Esophagus mucosa (tissue), 1 donor: Measurements from ENCODE around the gene DNAJC27. TPM values are rescaled to one million over a fixed set of nuclear protein-coding genes. Genes with fewer than 3 reads are reported as not detected.
"Not testable (repeated sequence)": the region's sequence is repeated elsewhere in the genome, so short reads cannot be mapped to it uniquely, and the experiment has no call there.

Experiments used
- ATAC-seq: fragments of 200-7000 bp; cut with Tn5 transposase; one replicate; pipeline ENCODE4 v1.9.1; 2020
- total RNA-seq: library from RNA; stranded (reverse); gene quantifications from one replicate; pipeline ENCODE4 v1.2.4, GENCODE V29; 2023
- donor health status: DM: yes; HTN: yes; CAD: no.

DNAJC27 gene
- 2.2 TPM for total RNA-seq

DNA sequence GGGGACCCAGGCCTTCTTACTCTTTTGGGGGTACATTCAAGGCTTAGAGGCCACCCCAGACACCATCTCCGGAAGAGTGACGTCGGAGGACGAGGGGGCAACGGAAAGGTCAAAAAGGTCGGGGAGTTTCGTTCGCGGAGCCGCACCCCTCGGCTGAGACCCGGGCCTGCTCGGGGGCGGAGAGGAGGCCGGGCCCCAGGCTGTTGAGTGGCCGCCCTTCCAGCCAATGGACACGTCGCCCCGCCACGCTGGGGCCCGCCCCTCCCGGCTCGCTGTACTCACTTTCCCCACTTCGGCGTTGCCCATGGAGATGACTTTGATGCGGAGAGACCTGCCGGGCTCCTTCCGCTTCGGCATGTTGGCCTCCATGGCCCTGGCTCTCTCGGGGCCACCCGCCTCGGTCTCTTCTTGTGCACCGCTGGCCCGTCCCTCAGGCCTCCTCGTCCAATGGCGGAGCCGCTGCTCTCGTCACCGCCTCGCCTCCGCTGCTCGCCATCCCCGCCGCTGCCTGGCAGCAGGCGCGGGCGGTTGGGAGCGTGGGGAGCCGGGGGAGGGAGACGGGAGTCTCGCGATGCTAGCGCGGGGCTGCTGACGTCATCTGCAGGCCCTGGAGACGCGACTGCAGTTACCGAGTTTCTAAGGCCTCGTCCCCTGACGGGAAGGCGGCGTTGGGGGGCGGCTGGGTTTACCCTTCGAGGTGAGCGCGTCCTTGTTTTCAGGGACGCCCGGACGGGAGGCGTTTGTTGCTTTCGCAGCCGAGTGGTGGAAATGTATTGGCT is at the start of gene DNAJC27:
TSS of gene DNAJC27 (minus strand) at position 420 of the 779 bp plus-strand sequence. CDS start at position 369, 51 bp downstream.
- ATAC-seq: peak; percentile 98

DNA sequence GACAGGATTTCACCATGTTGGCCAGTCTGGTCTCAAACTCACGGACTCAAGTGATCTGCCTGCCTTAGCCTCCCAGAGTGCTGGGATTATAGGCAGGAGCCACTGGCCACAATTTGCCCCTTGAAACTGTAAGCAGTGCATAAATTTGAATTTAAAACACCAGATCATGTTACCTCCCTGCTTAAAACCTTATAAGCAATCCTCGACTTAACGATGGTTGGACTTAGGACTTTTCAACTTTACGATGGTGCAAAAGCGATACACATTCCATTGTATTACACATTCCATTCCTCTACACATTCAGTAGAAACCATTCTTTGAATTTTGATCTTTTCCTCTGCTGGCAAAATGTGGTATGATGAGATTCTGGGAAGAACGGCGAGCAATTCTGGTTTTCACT is 46.9 kb upstream of the DNAJC27 start:
- no peak for ATAC-seq

DNA sequence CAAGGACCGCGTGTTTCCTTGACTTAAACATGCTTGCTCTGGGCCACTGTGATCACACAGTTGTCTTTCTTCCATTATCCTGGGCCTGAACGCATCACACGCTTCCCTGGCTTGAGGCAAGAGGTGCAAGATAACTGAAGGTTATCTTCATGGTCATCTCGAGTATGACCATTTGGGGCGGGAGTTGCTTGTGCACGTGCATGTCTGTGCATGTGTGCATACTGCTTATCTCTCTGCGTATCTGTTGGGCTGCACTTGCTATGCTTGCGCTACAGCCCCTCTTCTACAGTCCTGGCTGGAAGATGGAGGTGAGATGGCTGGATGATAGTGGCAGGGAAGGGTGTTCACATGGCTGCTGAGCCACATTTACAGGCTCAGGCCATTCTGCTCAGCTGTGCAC is 42.9 kb upstream of the DNAJC27 start:
- ATAC-seq: no peak

DNA sequence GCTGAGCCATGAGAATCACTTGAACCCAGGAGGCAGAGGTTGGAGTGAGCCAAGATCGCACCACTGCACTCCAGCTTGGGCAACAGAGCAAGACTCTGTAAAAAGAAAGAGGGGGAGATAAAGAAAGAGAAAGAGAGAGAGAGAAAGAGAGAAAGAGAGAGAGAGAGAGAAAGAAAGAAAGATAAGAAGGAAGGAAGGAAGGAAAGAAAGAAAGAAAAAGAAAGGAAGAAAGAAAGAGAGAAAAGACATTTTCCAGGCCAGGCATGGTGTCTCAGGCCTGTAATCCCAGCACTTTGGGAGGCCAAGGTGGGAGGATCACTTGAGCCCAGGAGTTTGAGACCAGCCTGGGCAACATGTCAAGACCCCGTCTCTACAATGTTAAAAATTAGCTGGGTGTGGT is 39.6 kb upstream of the DNAJC27 start:
- ATAC-seq: not testable (repeated sequence)

DNA sequence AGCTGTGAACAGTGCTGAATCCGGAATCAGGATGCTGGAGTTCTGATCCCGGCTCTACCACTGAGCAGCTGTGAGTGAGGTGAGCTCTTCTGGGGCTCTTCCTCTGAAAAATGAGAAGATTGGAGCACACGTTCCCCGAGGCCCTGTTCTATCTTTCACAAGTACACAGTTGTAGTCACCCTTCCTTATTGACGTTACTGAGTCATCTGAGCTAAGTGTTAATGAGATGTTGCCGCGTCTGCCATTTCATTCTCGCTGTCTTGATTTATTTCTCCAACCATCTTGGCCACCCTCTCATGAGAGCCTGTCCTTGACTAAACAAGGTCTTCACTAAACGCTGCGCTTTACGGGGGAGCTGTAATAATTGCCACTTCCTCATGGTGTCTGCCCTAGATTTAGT is 38.2 kb upstream of the DNAJC27 start:
- ATAC-seq: peak; percentile 47

DNA sequence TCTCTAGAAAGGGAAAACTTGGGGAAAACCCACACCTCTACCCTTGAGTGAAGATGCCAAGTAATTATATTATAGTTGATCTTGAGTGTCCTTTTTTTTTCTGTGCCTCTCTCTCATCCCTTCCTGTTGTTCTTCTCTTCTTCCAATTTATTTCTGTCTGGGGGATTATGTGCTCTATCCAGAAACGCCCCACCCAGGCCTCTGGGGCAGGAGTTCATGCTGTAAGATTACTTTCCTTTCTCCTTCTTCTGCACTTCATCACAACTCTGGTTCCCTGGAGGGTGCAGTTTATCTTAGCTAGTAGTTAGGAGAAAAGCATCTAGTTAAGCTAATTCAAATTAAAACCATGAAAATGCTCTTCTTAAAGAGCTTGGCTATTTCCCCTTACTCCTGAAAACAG is 30.3 kb upstream of the DNAJC27 start:
- no peak for ATAC-seq

DNA sequence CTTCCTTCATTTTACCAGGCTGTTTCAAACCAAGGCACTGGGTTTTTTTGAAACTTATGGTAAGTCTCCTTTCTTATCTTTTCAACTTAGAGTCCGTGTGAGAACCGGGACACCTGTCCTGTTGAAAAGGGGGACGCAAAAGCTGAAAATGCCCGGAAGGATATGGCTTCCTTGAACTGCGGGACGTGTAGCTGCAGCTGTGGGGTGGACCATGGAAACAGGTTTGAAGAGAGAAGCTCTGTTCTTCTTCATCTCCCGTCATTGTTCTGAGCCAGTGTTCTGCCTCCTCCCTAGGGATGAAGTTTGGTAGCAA is 29.5 kb upstream of the DNAJC27 start:
- no peak for ATAC-seq

DNA sequence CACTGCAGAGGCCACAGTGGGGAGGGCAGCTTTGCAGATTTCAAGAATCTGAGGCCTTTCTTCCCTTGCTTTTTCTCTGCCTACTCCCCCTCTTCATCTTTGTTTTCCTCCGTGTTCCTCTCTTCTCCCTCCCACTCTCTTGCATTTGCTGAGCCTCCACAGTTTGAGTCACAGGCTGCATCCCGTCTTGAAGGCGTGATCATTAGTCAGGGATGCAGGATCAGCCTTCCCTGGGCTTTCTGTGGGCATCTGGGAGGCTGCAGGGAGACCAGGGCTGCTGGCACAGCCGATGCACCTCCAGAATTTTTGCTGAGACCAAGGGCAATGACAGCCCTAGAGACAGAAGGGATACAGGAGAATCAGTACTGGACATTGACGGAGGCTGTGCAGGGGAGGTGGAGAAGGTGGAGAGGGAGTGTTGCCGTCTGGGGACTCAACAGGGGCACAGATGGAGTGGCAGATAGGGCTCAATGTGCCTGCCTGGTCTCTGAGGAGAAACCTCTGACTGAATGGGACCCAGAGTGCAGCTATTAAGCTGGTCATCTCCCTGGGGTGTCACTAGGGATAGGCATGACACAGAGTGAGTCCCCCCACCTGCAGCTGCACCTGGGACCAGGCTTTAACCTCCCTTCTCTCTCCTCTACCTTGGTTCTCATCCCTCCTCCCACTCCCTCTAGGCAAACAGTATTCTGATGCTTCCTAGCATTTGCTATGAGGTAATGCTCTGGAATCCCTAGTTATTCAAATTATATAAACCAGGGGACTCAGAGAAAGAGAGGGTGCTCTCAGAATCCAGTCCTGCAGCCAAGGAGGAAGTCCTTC is 29.0 kb upstream of the DNAJC27 start:
- no peak for ATAC-seq

DNA sequence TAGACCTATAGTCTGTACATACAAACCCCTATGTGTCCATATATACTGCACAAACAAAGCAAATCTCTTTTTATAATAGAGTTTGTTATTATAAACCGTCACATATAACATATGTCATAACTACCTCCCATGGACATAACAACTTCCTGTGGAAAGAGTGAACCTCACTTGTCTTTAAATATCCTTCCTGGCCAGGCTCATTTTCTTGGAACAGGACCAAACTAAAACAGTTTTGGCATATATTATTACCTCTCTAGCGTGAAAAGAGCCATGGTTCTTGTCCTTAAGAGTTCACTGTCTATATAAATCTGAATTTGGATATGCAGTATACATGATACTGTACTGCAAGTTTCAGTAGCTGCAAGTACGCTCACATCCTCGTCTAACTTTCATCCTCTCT is 28.3 kb upstream of the DNAJC27 start:
- no peak for ATAC-seq

DNA sequence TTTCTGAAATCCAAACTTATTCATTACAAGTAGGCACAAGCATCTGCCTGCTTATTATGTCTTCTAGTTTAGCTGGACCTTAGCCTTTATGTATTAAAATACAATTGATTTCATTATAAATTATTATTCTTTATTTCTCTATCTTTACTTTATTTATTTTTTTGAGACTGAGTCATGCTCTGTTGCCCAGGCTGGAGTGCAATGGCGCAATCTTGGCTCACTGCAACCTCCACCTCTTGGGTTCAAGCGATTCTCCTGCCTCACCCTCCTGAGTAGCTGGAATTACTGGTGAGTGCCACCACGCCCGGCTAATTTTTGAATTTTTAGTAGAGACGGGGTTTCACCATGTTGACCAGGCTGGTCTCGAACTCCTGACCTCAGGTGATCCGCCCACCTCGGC is 27.3 kb upstream of the DNAJC27 start:
- ATAC-seq: not testable (repeated sequence)

DNA sequence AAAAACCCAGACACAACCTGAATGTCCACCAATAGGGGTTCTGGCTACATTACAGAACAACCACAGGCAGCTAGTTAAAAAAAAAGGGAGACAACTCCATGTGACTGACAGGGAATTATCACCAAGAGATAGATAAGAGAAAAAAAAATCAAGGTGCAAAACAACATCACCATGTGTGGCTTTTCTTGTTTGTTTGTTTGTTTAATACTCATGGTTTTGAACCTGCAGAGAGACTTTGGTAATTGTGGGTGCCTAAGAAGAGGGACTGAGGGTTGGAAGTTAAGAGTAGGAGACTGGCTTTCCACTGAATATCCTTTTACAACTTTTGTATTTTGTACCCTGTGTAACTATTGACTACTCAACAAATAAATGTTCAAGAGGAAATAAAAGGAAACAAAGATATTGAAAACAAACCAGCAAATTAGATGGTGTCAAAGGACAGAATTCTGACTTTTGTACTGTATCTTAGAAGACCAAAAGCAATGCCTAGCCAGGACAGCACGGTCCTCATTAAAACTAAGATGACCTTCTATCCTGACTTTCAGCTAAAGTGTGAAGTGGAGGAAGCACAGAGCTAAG is 22.5 kb upstream of the DNAJC27 start:
- no peak for ATAC-seq

DNA sequence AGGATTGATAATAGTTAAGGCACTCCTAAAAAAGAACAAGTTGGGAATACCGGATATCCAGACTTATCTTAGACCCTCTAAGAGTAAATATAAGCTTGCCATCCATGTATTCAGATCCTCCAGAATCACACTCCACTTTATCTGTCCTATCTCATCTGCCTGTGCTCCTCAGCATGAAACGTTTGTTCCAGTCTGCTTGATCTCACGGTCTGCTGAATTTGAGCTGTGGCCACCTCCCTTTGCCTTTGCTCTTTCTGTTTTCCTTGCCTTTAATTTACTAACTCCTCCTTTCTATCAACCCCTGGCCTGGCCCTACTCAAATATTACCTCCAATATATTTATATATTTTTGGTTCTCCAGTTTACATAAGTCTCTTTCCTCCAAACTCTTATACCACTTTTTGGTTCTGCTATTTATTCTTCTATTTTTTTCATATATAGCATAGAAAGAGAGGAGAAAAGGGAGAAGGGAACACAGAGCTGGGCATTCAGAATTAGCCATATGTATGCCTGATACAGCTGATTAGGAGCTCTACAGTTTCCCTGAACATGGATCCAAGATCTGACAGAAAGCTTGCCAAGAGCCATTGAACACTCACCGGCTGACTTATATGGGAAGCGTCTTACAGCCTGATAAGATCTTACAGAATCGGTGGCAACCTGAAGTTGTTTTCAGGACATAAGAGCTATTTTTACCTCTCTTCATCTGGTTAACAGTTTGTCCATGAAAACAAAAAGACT is 21.8 kb upstream of the DNAJC27 start:
- no peak for ATAC-seq

DNA sequence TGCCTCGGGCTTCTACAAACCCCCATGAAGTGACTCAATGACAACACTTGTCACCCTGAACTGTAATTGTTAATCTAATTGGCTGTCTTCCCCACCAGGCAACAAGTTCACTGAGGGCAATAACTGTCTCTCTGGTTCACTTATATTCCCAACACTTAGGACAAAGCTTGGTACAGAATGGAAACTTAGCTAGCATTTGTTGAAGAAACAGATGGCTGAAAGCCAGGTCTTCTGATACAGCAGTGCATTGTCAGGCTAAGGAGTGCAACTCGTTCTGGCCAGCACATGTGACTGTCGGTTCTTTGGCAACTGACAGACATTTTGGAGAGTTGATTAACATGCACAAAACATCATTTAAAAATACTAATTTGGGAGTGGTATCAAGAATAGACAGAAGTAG is 14.6 kb upstream of the DNAJC27 start:
- ATAC-seq: no peak

DNA sequence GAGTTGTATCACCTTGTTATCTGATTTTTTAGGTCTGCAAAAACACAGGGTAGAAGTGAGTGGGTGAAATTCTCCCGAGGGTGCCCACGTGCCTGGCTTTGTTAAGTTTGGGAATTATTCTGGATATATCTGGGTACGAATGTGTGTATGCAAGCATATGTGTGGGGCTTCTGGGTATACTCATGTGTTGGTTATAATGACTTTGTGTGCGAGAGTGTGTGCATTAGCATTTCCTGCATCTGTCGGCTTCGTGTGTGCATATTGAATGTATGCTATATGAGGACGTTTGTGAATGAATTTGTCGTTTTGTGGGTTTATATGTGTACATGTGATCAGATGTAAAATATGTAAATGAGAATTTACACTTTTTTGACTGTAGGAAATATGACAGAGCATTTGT is 13.8 kb upstream of the DNAJC27 start:
- ATAC-seq: no peak

DNA sequence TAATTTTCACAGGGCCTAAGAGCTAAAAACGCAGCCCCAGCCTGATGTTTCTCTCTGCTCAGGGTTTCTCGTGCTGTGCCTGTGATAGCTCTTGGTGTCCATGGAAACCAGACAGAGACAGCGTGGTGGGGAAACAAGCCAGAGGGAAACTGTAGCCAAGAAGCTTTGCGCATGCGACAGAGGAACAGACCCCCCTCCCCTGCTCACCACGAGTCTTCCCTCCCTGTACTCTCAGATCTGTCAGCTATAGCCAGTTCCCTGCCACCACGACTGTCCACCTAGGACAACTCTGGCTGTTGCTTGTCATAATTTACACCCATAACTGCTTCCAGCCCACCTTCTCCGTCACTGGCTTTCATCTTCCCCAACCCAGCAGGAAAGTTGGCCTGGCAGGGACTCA is 13.2 kb upstream of the DNAJC27 start:
- ATAC-seq: no peak

DNA sequence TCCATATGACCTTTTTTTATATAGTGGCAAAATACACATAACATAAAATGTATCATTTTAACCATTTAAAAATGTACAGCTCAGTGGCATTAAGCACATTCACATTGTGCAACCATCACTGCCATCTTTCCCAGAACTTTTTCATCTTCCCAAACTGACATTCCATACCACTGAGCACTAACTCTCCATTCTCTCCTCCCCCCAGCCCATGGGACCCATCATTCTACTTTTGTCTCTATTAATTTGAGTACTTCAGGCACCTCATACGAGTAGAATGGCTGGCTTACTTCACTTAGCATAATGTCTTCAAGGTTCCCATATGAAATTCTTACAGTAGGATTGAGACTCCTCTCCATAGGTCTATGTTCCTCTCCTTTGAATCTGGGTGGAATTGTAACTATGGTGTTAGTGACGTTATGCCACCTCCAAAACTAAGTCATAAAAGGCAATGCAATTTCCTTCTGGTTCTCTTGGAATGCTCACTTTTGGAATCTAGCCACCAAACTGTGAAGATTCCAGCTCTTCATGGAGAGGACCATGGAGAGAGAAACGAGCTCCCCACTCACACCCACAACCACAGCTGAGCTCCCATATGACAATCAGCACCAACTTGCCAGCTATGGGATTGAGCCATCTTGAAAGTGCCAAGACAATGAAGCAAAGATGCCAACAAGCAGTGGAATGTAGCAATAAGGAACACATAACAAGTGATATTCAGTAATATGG is 9.8 kb upstream of the DNAJC27 start:
- no peak for ATAC-seq

DNA sequence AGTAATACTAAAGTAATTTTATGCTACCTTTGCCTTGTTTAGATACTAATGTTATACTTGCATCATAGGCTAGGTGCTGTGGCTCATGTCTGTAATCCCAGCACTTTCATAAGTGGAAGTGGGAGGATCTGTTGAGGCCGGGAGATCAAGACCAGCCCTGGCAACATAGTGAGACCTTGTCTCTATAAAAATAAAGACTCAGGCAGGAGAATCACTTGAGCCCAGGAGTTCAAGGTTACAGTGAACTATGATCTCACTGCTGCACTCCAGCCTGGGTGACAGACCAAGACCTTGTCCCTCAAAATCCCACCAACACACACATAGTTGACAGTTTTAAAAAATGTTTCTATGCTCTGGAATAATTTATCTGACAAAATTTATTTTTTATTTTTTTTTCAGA is 6.9 kb upstream of the DNAJC27 start:
- ATAC-seq: no peak

DNA sequence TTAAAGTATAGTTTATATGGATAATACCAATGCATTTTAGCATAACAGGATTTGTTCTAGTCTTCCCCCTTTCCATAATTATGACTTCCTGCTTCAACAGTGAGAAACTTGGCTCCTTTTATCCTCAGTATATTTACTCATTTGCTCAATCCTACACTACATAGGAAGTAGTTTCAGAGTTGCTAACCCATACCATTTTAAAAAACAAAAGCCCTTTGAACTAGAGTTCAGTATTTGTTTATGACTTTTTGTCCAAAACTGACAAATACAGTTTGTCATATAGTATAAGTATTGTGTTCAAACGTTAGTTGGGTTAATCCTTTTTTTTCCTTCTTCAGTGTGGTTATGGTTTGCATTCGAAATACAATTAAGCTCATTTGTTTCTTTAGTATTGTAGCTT is 5.9 kb upstream of the DNAJC27 start:
- no peak for ATAC-seq

DNA sequence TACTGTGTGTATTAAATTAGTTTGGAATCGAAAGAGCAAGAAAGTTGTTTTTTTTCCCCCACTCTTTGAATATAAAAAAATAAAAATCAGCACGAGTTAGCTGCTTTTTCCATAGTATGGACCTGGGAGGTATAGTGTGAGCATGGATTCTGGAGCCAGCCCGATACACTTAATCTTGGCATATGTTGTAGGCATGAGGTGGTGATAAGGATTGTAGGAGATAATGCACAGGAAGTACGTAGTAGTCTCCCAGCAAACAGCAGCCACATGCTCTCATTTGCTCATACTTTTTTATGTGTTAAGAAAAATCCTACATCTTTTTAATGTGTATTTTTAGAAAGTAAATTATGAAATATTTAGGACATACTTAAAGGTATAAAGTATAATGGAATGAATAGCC is 2.1 kb upstream of the DNAJC27 start:
- ATAC-seq: no peak

DNA sequence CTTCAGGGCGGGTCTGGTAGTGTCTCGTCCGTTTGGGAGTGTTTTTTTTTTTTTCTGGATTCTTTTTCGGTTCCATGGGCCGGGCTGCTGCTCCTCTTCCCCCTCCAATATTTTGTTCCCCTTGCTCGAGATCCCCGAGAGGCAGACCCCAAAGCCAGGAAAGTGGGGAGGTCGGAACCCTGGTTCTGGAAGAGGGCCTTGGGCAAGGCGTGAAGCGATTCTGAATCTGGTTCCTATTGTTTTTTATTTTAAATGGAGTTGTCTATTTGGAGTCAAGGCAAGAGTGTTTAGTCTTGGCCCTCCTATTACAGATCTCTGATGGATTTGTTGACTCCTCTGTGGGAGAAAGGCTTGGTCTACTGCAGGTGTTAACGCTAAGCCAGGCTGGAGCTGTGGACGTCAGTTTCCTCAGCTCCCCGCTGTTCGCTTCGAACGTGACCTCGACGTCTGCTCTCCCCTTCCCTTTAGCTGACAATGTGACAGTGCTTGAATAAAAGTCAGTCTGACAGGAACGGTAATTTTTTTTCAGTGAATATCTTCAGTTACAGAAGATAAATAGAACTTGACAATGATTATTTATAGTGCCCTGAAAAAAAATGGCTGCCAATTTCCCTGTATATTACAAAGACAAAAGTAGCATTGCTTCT is 683 bp upstream of the DNAJC27 start:
- no peak for ATAC-seq

DNA sequence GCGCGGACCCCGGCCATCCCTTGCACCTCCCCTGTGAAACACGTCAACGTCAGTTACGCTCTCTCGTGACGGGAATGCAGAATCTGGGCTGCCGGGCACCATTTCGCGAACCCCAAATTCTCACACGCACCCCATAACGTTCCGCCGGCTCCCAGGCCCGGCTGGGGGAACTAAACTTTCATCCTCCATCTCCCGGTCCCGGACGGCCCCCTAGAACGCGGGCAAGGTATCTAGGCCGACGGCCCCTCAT is 544 bp downstream of the DNAJC27 start:
- ATAC-seq: peak; percentile 1
